ENCODE measurements around the gene PVR.

DNA sequence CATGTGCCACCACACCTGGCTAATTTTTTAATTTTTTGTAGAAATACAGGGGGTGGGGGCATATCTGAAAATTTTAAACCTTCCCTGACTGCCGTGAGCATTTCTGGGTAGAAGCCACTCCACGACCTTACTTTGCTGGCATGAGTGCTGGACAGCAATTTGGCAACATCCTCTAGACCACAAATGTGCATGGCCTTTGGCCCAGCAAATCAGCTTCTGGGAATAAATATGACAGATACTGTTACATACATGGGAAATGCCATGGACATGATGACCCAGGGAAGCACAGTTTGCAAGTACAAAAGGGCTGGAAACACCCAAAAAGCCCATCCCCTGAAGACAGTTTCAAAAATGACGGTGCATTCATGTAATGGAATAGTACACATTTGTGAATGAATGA is 3.2 kb upstream of the PVR start:
- TF ChIP-seq CTCF (IDR thresholded peaks at IDR 0.05) = no peak
- TF ChIP-seq POLR2A (IDR thresholded peaks at IDR 0.05) = no peak

Measured in adrenal gland (tissue), 5 donors.